ENCODE measurements around the gene PGR.

PGR gene

GRCh38 chr11:101129203-101129943 lies at the start of gene PGR:
PGR (minus strand) TSS chr11:101129813; CDS start chr11:101129070, 743 bp downstream.
- in situ Hi-C loops (cut with MboI; ENCODE audit: low sequenced_read_pairs), result no loop called here

- in situ Hi-C loops (cut with MboI; ENCODE audit: low sequenced_read_pairs), result no loop called here
These were observed 46.8 kb upstream of the PGR start for GRCh38 chr11:101176381-101176780.

- in situ Hi-C loops (cut with MboI; ENCODE audit: low sequenced_read_pairs), result no loop called here
These were observed 40.3 kb upstream of the PGR start for GRCh38 chr11:101169944-101170343.

GRCh38 chr11:101166038-101166437 lies 36.4 kb upstream of the PGR start:
- in situ Hi-C loops (cut with MboI; ENCODE audit: low sequenced_read_pairs), result no loop called here

GRCh38 chr11:101158119-101158518 lies 28.5 kb upstream of the PGR start:
- in situ Hi-C loops (cut with MboI; ENCODE audit: low sequenced_read_pairs), result no loop called here

GRCh38 chr11:101138245-101138930 lies 8.8 kb upstream of the PGR start:
- in situ Hi-C loops (cut with MboI; ENCODE audit: low sequenced_read_pairs), result no loop called here

GRCh38 chr11:101133190-101133589 lies 3.6 kb upstream of the PGR start:
- in situ Hi-C loops (cut with MboI; ENCODE audit: low sequenced_read_pairs), result no loop called here

- in situ Hi-C loops (cut with MboI; ENCODE audit: low sequenced_read_pairs), result no loop called here
These were observed 926 bp downstream of the PGR start for GRCh38 chr11:101128571-101129202.

- in situ Hi-C loops (cut with MboI; ENCODE audit: low sequenced_read_pairs), result no loop called here
These were observed 1.7 kb downstream of the PGR start for GRCh38 chr11:101127699-101128570.

- in situ Hi-C loops (cut with MboI; ENCODE audit: low sequenced_read_pairs), result no loop called here
These were observed 2.4 kb downstream of the PGR start for GRCh38 chr11:101127197-101127698.

- in situ Hi-C loops (cut with MboI; ENCODE audit: low sequenced_read_pairs), result no loop called here
These were observed 2.9 kb downstream of the PGR start for GRCh38 chr11:101126551-101127196.

- in situ Hi-C loops (cut with MboI; ENCODE audit: low sequenced_read_pairs), result no loop called here
These were observed 13.9 kb downstream of the PGR start for GRCh38 chr11:101115671-101116160.

GRCh38 chr11:101113540-101113939 lies 16.1 kb downstream of the PGR start:
- in situ Hi-C loops (cut with MboI; ENCODE audit: low sequenced_read_pairs), result no loop called here

GRCh38 chr11:101104716-101105115 lies 24.9 kb downstream of the PGR start:
- in situ Hi-C loops (cut with MboI; ENCODE audit: low sequenced_read_pairs), result no loop called here

GRCh38 chr11:101103433-101103832 lies 26.2 kb downstream of the PGR start:
- in situ Hi-C loops (cut with MboI; ENCODE audit: low sequenced_read_pairs), result no loop called here

GRCh38 chr11:101100601-101101000 lies 29.0 kb downstream of the PGR start:
- in situ Hi-C loops (cut with MboI; ENCODE audit: low sequenced_read_pairs), result no loop called here

- in situ Hi-C loops (cut with MboI; ENCODE audit: low sequenced_read_pairs), result no loop called here
These were observed 33.4 kb downstream of the PGR start for GRCh38 chr11:101096036-101096704.

GRCh38 chr11:101091781-101092180 lies 37.8 kb downstream of the PGR start:
- in situ Hi-C loops (cut with MboI; ENCODE audit: low sequenced_read_pairs), result no loop called here

GRCh38 chr11:101090679-101091270 lies 38.8 kb downstream of the PGR start:
- in situ Hi-C loops (cut with MboI; ENCODE audit: low sequenced_read_pairs), result no loop called here

Measured in HL-60/S4 (cell line).